GM18870 (cell line): ENCODE data around the gene CHST15.

Experiments used
- ATAC-seq: cut with Tn5 transposase; IDR thresholded peaks from one replicate; pipeline ENCODE4 v1.9.1; 2021; ENCODE audit warnings: moderate library complexity; ENCODE audit not compliant: unreplicated experiment

The CHST15 gene

DNA sequence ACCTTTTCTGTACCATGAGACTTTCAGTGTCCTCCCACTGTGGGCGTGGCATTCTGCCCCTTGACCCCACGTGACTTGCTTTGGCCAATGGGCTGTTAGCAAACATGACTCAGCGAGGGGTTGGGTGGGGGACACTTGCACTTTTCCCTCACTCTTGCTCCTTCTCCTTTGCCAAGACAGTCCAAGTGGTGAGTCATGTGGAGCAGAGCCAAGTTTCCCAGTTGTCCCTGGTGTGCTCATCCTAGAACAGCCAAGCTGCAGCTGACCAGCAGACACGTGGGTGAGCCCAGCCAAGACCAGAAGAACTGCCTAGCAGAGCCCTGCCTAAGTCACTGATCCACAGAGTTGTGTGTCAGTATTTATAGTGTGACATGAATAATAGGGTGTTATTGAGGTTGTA is 119.0 kb downstream of the CHST15 start:
- no peak for ATAC-seq

GRCh38 chr10:123972481-123973401 is 120.7 kb downstream of the CHST15 start:
- ATAC-seq = no peak

DNA sequence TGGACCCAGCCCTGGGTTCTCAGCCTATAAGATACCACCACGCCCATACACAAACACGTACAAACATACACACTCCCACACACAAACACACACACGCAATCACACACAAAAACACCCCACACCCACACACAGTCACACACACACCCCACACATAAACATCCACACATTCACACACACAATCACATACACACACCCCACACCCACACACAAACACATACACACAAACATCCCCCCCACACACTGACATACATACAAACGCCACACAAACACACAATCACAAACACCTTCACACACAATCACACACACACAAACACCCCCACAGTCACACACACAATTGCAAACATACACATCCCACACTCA is 122.5 kb downstream of the CHST15 start:
- ATAC-seq = no peak

DNA sequence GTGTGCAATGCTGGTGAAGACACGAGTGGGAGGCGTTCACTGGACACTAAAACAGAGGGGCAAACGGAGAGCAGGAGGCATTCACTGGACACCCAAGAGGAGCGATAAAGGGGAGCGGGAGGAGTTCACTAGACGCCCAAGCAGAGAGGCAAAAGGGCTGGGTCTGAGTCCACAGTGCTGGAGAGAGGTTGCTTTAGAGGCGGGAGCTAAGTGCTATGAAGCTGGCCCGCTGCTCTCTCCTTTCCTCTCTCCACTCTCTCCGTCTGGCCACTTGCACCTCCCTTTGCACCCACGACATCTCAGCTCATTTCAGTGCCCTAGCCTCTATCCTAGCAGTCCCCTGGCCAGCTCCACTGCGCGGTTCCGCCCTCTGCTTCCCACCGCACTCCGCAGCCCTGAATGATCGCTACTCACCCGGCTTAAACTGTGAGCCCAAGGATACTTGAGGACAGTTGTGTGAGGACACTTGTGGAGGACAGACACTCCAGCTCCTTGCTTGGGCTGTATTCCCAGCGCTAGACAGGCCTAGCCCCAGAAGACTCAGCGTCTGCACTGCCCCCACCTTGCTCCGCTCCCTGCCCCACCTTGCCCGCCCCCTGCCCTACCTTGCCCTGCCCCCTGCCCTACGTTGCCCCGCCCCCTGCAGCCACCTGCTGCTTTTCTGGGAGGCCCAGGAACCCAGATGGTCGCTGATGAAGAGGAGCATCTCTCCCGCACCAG is 123.0 kb downstream of the CHST15 start:
- ATAC-seq = no peak

DNA sequence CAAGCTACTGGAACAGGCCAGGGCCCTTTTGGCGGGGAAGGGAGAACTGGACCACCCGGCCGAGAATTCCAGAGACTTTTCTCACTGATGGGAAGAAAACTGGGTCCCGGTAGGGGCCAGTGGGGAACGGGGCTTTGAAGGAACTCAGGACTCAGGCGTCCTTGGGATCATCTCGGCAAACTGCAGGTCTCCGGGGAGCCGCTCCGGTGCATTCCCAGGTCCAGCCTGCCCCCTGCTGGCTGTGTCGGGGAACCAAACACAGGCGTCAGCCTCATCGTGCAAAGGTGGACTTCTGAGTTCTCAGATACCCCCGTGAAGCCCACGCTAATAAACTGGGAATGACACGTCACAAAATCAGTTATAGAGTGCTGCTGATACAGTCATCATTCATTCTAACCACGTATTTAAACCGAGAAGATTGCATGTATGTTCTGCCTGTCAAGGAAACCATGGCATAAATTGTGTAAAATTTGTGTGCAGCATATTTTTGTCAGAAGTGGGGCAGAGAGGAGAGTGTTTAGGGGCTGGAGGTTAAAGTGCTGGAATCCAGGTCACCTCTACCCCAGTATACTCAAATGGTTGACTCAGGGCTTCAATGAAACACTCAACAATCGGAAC is 125.7 kb downstream of the CHST15 start:
- no peak for ATAC-seq

DNA sequence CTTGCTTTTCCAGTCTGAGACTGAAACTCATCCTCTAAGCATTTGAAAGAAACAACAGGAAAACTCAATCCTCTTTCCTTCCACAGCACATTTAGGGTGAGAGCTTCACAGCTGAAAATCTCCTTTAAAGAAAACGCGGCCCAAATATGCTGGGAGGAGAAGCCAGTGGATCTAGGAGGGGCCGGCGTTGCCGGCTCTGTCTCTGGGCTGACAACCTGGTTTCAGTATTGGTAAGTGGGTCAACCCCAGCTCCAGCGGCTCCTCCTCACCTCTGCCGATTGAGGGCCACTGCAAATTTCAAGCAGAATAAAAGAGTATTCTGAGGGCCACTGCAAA is 126.5 kb downstream of the CHST15 start:
- no peak for ATAC-seq

GRCh38 chr10:123965973-123966895 is 127.2 kb downstream of the CHST15 start:
- no peak for ATAC-seq

DNA sequence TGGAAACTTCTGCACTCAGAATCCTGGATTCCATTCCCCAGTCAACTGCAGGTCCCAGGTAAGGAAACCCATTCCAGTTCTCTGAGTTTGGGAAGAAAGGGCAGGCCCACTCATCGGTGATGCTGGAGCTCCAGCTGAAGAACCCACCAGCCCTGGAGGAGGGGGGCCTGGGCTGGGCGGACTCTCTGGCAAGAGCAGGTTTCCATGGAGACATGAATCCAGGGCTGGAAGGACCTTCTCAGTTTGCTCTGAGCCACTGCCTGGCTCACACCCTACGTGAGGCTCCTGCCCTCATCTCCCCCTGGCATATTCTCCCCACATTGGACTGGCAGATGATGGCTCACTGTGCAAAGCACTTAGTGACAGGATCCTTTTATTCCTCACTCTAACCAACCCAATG is 128.4 kb downstream of the CHST15 start:
- ATAC-seq = no peak

- no peak for ATAC-seq
These were observed 130.5 kb downstream of the CHST15 start for GRCh38 chr10:123962756-123963530.

DNA sequence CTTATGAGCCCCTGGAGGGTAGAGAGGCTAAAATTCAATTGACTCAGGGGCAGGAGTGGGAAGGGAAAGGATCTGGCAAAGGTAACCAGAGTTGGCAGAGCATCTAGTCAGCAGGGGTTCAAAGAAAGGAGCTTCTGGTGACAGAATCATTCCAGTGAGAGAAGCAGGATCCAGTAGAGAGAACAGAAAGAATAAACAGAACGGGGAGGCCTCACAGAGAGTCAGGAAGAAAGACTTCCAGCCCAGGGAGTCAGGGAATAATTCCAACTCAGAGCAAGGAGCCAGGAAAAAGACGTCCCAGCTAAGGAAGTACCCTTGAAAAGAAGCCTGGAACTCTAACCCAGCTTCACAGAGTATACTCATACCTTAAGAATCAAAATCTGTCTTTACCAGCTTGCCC is 135.2 kb downstream of the CHST15 start:
- no peak for ATAC-seq
